HG02571 (cell line): ENCODE results near the gene DNAI4.
"Not testable (repeated sequence)": the region's sequence is repeated elsewhere in the genome, so short reads cannot be mapped to it uniquely, and the experiment has no call there.

ENCODE experiments used
- ATAC-seq: cut with Tn5 transposase; IDR thresholded peaks from one replicate; pipeline ENCODE4 v1.9.1; 2021; ENCODE audit warnings: mild to moderate bottlenecking, moderate library complexity; ENCODE audit not compliant: unreplicated experiment

The DNAI4 gene

DNA sequence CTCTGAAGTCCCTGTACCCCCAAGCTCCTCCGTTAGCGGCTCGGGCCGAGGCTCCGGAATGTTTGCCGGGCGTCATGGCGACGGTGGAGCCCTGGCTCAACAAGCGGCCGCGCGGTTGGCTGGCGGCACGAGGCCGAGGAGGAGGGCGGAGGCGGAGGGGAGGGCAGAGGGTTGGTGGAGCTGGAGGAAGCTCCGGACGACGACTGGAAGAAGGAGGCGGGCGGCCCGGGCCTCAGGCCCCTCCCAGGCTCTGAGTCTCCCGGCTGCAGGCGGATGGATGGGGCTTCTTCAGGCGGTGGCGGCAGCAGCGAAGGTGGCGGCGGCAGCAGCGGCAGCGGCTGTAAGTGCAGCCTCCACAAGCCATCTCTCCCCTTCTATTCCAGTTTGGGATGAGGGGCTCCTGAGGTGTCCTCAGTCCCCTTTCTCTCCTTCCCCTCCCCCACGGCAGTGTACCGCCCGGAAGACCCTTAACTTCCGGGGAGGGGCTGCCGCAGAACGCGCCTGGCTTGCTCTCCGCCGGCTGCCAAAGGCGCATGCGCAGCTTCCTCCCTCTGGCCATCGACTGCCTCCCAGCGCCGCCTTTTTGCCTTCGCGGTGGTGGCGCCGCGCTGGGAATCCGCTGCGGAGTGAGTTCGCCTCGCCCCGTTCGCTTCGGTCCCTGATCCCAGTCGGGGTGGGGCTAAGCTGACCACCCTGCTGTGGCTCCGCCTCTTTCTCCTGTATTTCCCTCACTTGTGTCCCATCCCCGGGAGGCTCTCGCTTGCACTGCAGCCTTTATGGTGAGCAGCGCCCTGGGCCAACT lies at the start of gene DNAI4, which contains the start of gene MIER1:
Gene DNAI4, minus strand, starts transcription at position 101 of the 802 bp plus-strand sequence. Its CDS starts 25 bp downstream, at position 76.
Gene MIER1, plus strand, starts transcription at position 235 of the 802 bp plus-strand sequence. Its CDS starts 39 bp downstream, at position 274.
- peak; percentile 95 for ATAC-seq

- ATAC-seq, result no peak
These were observed 43.9 kb upstream of the DNAI4 start for GRCh38 chr1:66968574-66968973.

- ATAC-seq, result not testable (repeated sequence)
These were observed 41.7 kb upstream of the DNAI4 start for GRCh38 chr1:66966188-66966873.

DNA sequence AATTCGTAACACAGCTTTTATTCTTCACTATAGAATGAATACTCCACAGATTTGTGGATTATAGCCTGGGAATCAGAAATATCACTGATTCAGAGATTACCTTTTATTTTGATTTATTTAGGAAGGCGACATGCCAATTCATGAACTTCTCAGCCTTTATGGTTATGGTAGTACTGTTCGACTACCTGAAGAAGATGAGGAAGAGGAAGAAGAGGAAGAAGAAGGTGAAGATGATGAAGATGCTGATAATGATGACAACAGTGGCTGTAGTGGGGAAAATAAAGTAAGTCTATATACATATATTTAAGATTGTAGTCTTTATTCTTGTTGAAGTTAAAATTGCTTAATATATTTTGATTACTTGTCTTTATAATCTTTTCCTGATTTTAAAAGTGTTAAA lies 33.3 kb upstream of the DNAI4 start:
- ATAC-seq, result no peak

DNA sequence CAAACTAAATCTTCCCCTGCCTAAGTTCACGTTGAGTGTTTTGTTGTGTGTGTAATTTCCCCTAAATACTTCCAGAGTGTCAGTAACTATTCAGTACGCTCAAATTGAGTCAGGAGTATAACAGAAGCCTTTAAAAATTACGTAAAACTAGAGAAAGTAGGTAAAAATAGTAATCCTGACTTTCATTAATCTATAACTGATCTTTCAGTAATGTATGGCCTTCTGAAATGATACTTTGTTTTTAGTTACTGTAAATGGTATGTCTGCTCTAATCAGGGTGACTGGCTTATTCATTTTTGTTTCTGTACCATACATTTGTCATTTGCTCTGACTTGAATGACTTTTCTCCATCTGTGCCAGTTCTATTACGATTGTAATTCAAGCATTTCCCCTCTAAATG lies 29.6 kb upstream of the DNAI4 start:
- ATAC-seq, result peak; percentile 51

DNA sequence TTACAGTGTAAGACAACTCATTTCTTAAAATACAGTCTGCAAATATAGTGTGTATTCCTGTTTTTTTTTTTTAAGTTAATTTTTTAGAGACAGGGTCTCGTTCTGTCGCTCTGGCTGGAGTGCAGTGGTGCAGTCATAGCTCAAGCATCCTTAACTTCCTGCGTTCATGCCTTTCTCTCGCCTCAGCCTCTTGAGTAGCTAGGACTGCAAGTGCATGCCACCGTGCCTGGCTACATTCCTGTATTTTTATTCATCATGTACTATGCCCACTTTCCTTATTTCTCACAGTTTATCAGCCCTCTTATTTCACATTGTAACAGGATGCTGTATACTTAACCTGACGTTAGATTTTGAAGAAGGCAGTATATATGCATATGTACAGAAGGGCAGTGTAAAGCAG lies 26.9 kb upstream of the DNAI4 start:
- ATAC-seq, result no peak

GRCh38 chr1:66947267-66947666 lies 22.6 kb upstream of the DNAI4 start:
- ATAC-seq, result no peak

GRCh38 chr1:66945316-66945715 lies 20.7 kb upstream of the DNAI4 start:
- ATAC-seq, result no peak

- no peak for ATAC-seq
These were observed 19.9 kb upstream of the DNAI4 start for GRCh38 chr1:66944330-66945274.

DNA sequence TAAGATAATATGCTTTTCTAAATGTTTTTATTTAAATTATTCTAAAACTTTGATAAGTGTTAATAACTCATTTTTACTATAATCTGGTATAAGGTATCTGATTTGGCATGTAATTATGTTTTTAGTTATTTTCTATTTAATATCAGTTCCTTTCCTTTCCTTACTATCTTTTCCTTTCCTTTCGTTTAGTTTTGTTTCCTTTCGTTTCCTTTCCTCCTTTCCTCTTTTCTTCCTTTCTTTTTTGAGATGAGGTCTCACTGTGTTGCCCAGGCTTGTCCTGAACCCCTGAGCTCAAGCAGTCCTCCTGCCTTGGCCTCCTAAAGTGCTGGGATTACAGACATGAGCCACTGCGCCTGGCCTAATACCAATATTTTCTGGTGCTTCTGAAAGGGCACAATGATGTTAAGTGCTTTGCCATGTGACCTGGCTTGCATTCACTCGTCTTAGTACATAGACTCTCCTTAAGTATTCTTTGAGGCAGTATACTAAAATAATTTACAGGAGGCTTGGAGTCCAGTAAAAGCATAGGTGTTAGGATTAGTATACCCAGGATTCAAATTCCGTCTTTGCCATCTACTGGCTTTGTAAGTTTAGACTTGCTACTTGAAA lies 18.8 kb upstream of the DNAI4 start:
- no peak for ATAC-seq

DNA sequence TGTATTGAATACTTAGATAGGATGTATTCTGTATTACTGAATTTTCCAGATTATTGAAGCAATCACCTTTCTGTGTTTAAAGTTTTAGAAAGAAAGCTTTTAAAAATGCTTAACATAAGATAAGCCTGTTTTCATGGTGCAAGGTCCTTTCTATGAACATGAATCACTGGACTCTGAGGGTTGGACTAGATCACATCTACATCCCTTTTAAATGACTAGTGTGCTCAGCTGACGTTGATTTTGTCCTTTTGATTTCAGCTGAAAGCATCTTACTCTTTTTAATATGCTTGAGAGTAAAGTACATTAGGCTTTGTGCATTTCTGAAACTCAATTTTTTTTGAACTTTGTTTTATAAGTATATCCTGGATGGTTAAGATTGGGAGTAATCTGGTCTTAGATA lies 16.3 kb upstream of the DNAI4 start:
- ATAC-seq, result no peak

DNA sequence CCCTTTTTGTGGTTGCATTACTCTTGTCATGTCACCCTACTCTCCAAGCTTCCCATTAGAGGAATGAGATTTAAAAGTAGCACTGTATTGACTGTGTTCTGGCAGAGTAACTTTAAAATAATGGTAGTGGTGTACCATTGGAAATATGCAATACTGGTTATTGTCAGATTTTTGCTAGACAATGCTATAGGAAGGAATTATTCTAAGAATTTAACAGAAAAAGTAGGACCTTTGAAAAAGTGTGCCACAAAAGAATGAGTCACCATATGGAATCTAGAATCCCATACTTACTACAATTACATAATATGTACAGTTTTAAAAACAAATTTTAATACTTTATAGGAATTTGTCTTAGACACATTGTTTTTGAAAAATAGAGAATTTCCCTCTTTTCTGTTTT lies 14.0 kb upstream of the DNAI4 start:
- no peak for ATAC-seq

DNA sequence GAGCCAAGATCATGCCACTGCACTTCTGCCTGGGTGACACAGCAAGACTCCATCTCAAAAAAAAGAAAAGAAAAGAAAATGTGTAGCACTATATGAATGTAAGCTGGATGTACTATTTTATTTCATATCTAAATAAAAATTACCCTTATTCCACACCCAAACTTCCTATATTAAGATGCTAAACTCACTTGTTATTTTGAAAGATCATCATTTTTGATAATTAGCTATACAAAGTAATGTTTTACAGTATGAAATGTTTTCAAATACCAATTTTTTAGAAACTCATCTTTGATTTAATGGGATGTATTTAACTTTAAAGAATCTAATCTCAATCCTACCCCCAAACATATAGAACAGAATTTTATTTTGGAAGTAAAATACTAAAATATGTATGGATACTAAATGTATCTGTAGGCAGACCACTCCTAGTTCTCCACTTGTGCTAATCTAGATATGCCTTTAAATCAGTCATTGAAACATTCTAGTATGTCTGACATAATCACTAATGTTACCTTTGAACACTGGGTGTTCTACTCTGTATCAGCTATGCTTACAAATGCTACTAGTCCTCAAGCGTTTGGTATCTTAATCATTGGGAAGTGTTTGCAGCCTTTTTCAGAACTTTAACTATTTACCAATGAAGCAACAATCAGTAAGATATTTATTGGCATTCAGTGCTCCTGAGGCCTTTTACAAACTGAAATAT lies 13.0 kb upstream of the DNAI4 start:
- ATAC-seq, result no peak

DNA sequence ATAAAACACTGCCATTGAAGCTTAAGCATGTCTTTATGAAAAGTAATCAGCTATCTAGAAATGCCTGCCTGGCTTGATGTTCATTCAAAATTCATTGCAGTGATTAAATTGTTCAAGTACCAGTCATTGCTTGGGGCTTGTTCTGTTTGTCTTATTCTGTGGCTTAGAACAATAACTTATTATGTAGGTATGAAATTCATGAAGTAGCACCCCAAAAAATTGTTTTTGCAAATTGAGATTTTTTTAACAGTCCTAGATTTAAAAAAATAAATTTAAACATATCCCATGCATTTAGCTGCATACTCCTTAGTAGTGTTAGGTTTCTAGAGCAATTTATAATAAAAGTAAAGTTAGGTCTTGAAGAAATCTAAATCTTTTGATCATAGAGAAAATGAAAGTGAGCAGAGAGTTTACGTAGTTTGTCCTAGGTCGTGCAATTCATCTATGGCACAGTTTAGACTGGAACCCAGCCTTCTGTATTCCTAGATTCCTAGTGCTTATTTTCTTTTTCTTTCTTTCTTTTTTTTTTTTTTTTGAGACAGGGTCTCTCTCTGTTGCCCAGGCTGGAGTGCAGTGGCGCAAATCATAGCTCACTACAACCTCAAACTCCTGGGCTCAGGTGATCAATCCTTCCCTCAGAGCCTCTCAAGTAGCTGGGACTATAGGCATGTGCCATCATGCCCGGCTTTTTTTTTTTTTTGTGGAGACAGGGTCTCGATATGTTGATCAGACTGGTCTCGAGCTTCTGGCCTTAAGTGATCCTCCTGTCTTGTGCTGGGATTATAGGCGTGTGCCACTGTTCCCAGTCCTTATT lies 9.4 kb upstream of the DNAI4 start:
- no peak for ATAC-seq

DNA sequence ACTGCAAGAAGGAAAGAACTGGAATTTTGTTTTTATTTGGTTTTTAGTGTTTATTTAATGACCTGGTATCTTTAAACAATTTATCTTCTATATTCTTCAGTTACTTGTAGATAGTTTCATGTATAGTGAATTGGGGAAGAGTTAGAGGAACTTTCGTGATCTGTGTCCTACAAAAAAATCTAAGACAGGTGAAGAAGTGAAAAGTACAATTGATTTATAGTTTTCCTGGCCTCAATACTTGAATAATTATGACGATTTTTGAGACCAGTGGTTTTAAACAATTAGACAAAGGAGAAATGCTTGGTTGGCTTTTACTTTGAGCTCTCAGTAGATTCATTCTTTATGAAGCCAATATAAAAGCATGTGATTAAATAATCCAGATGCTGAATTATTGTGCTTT lies 7.6 kb upstream of the DNAI4 start:
- ATAC-seq, result no peak

DNA sequence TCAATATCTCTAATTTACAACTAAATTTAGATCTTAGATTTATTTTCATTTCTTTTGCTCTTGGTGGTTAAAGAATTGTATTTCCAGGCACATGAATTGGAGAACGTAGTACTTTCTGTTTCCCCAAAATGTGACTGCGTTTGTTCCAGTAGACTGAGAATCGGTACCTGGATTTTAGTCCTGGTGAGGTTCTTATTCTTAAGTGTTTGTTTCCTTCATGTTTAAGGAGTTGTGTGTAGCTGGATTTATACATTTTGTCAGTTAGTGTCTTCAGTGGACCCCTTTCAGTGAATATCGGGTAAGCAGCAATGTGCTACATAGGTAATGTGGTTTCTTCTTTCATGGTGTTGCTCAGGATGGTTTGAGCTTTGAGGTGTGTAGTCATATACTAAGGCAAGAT lies 6.9 kb upstream of the DNAI4 start:
- no peak for ATAC-seq

GRCh38 chr1:66930823-66931174 lies 6.1 kb upstream of the DNAI4 start:
- ATAC-seq, result no peak

DNA sequence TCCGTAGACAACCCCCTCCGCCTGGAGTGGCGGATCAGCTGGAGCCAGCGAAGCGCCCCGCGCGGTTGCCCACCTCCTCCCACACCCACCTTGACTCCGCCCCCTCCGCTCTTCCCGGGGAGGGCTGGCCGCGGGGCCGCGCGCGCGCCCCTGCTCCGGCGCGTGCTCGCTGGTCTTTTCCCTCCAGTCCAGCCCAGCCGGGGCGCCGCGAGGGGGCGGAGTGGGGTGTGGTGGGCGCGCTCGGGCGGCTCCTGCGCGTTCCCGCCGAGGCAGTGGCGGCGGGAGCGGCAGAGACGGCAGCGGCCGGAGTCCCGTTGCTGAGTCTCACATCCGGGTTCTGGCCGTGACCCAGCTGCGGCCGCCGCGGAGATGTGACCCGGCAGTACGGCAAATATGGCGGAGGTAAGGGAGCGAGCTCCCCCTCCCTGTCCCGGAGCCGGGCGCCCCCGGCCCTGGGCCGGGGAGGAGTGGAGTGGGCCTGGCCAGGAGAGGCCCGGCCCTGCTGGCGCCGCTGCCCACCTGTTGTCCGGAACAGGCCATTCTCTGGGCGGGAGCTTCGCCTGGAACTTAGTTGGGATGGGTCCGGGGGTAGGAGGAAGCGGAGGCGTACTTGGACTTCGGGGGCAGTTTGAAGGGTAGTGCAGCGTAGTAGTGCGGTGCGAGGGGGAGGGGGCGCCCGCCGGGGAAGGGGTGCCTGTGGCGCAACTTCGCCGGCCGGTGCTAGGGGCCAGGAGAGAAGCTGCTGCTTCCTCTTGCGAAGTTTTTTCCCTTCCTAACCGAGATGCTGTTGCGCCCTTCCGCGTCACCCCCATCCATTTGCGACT lies 5.6 kb upstream of the DNAI4 start:
- ATAC-seq, result peak; percentile 63

- ATAC-seq, result no peak
These were observed 5.0 kb upstream of the DNAI4 start for GRCh38 chr1:66929691-66929998.
